Epithelial cell of esophagus (primary cell): ENCODE results near the gene SP1.

Source experiments
- DNase-seq: peaks from one replicate; pipeline ENCODE4 v3.0.0; 2010; ENCODE audit warnings: low read depth
- H3K4me3 ChIP-seq: 2 replicates; pipeline ENCODE4 v1.5.1; 2011; ENCODE audit warnings: mild to moderate bottlenecking, low read length, control low read depth
- TF ChIP-seq, protein P1 (sequence below): IDR thresholded peaks from 2 replicates; pipeline ENCODE4 v1.5.1; 2011; ENCODE audit warnings: low read depth, mild to moderate bottlenecking, low read length, control low read depth, inconsistent platforms; ENCODE audit not compliant: insufficient read depth; ENCODE audit errors: missing control alignments

The SP1 gene

DNA sequence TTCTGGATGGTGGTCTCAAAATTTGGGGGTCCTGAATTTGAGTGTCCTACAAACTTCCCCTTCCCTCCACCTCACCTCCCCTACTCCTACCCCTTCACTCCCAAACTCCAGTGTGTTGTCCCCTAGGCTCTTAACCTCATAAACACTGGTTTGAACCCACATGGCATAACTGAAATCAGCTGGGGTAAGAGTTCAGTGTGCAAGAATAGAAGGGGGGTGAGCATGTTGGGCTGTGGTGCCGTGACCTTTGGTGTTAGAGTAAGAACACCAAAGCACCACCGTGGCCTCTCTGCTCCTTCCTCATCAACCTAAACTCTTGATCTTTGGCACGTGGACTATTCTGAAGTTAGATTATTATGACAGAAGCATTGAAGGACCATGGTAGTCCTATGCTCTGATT, 83.0 kb downstream of the SP1 start:
- TF ChIP-seq, protein P1, sequence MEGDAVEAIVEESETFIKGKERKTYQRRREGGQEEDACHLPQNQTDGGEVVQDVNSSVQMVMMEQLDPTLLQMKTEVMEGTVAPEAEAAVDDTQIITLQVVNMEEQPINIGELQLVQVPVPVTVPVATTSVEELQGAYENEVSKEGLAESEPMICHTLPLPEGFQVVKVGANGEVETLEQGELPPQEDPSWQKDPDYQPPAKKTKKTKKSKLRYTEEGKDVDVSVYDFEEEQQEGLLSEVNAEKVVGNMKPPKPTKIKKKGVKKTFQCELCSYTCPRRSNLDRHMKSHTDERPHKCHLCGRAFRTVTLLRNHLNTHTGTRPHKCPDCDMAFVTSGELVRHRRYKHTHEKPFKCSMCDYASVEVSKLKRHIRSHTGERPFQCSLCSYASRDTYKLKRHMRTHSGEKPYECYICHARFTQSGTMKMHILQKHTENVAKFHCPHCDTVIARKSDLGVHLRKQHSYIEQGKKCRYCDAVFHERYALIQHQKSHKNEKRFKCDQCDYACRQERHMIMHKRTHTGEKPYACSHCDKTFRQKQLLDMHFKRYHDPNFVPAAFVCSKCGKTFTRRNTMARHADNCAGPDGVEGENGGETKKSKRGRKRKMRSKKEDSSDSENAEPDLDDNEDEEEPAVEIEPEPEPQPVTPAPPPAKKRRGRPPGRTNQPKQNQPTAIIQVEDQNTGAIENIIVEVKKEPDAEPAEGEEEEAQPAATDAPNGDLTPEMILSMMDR: no peak
- no peak for DNase-seq

DNA sequence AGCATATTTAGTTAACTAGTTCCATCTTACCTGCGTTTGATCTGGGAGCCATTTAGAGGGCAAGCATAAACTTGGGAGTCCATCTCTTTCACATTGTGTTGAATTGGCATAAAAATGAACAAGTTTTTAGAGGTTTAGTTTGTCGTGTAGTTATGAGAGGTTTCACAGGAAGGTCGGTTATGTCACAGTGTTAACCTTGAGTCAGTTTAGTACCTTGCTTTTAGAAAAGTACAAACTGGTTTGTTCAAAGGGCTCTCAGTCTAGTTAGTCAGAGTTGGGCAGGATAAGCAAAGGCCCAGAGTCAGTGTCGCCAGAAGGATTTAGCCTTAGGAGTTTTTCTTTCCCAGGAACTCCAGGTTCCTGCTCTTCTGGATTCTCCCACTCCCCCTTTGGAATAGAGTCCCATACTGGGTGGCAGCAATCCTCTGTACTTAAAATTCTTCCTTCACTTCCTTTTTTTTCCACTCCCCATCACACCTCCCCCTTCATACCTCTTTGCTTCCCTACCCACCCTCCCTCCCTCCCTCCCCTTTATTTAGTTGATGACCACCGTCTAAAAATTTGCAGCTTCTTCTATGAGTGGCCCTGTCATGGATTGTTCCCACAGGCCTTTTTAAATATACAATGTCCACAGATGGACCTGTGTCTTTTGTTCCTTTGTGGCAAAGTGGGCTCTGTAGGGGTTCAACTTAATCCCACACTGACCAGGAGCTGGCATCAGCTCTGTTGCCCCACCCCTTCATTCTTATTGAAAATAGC, 84.0 kb downstream of the SP1 start:
- DNase-seq: no peak
- H3K4me3 ChIP-seq: no peak overlapping the region
- TF ChIP-seq, protein P1: no peak

More for the DNA sequence above, 83.0 kb downstream of the SP1 start:
- no peak overlapping the region for H3K4me3 ChIP-seq

DNA sequence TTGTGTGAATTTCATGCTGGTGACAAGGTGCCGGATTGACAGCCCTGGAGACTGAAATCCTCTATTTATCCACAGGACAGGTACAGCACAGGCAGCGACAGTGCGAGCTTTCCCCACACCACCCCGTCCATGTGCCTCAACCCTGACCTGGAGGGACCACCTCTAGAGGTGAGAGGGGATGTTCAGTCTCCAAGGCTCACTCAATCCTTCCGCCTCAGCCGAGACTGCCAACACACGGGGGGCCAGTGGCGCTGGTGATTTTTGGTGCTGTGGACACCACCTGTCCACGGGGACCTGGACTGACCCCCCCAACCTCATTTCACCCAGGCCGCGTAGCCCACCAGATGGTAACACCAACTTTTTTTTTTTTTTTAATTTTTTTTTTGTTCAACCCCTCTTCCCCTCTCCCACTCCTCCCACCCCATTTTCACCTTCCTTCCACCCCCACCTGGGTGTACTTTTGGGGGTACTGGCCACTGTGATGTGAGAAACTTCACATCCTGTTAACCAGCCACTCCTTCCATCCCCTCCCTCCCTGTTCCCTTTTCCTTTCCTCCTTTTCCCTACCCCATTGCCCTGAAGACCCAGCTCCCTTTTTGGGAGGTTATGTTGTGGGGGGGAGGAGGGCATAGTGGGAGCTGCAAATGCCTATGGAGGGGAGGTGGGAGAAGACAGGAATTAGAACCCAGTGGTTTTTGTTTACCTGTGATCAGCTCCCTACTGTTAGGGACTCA, 84.9 kb downstream of the SP1 start:
- TF ChIP-seq, protein P1: no peak
- no peak for DNase-seq
- H3K4me3 ChIP-seq: no peak overlapping the region

DNA sequence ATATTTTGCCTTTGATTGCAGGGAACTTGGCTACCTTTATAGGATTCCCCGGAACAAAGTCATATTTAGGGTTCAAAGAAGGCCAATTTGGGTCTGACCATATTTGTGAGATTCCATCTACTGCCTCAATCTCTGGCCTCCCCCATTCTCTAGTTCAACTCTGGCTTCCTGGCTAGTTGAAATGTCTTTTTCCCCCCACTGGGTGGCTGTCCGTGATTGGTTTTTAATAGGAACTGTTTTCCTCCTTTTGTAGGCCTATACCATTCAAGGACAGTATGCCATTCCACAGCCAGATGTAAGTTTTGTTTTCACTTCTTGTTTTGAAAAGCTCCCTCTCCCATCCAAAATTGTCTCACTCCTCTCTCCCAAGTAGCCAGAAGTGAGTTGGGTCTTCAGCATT, 85.7 kb downstream of the SP1 start:
- TF ChIP-seq, protein P1: no peak
- H3K4me3 ChIP-seq: no peak overlapping the region
- DNase-seq: no peak
